ENCODE measurements around the gene SUN3.

DNA sequence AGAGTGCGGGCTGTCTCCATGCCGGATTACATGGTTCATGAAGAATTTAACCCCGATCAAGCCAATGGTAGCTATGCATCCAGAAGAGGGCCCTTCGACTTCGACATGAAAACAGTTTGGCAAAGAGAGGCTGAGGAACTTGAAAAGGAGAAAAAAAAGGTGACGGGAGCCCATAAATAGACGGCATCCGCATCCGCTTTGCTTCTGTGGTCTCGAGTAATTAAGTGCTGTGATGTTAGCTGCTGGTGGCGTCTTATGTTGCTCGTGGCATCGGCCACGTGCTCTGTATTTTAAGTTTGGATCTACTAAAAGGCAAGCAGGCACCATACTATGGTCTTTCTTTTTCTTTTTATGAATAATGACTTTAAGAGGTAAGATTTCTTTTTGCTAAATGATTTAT, 17.6 kb upstream of the SUN3 start:
- TF ChIP-seq POLR2AphosphoS5 (IDR thresholded peaks at IDR 0.05; ENCODE audit: low read depth, low read length), result no peak
- TF ChIP-seq POLR2A (IDR thresholded peaks at IDR 0.05; ENCODE audit: low read depth, low read length), result no peak
- no peak for TF ChIP-seq PAX5 (IDR thresholded peaks at IDR 0.05; ENCODE audit: insufficient read depth, low read length, severe bottlenecking)

Data from GM12891 (cell line).